ENCODE measurements around the gene DIPK1B. TPM values are rescaled to one million over a fixed set of nuclear protein-coding genes. Genes with fewer than 3 reads are reported as not detected.

Gene DIPK1B
- total RNA-seq, 1 donor from 2014 or later = 2.2 TPM

DNA sequence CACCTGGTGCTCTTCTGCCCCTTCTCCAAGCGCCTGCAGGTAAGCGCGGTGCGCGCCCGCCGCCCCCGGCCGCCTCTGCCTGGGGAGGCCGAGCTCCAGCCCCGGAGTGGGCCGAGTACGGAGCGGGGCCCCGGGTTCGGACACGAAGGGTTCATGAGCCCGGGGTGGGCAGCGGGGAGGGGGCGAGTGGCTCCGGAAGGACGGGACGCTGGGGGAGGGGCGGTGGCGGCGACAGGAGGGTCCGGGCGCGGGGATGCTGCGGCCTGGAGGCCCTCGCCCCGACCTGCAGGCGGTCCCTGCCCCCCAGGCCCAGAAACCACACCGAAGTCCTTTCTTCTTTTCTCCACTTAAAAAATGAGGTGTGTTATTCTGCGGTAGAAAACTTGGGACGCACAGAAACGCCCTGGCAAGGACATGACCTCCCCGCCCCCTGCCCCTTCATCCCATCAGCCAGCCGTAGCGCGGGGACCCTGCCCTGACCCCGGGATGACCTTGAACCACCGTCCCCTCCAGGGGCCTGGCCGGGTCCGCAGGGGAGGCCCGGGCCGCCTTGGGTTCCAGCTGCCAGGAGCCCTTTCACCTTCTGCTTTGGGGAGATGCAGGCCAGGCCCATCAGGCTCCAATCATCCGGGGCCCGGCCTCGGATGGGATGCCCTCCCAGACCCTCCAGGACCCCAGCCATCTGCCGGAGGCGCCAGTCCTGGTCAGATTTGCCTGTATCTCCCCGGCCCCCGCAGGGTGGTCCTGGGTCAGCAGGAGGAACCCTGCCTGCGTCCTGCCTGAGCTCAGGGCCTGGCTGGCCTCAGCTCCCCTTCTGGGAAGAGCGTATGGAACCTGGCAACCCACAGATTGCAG, 545 bp downstream of the DIPK1B start:
- ChIA-PET POLR2A (interaction anchor here (0.5 to 8.2 kb wide), 6 partner anchors 9 to 115 kb away, joined by 3 to 68 read pairs (median 7); no protein-coding TSS in a partner anchor), CTCF (no interaction called here)
- Mint-ChIP-seq H3K36me3 (ENCODE audit: low read depth) (no peaks in the 10 kb centered on the region), H3K4me3 (peak overlapping the region; percentile 46), H3K9me3 (no peaks in the 10 kb centered on the region), H3K27ac (no peak overlapping the region), H3K27me3 (peaks cover 14% of the 10 kb centered on the region), H3K4me1 (peaks cover 27% of the 10 kb centered on the region)
- no peak for ATAC-seq (ENCODE audit: low read depth)
- TF ChIP-seq, protein P1, sequence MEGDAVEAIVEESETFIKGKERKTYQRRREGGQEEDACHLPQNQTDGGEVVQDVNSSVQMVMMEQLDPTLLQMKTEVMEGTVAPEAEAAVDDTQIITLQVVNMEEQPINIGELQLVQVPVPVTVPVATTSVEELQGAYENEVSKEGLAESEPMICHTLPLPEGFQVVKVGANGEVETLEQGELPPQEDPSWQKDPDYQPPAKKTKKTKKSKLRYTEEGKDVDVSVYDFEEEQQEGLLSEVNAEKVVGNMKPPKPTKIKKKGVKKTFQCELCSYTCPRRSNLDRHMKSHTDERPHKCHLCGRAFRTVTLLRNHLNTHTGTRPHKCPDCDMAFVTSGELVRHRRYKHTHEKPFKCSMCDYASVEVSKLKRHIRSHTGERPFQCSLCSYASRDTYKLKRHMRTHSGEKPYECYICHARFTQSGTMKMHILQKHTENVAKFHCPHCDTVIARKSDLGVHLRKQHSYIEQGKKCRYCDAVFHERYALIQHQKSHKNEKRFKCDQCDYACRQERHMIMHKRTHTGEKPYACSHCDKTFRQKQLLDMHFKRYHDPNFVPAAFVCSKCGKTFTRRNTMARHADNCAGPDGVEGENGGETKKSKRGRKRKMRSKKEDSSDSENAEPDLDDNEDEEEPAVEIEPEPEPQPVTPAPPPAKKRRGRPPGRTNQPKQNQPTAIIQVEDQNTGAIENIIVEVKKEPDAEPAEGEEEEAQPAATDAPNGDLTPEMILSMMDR (IDR thresholded peaks at IDR 0.05) = no peak
- DNase-seq = no peak
- intact Hi-C loops (cut with micrococcal nuclease) = loop anchor here (10.0 kb wide), 1 partner anchor 48 kb away; the partner anchor contains the start of gene EGFL7

DNA sequence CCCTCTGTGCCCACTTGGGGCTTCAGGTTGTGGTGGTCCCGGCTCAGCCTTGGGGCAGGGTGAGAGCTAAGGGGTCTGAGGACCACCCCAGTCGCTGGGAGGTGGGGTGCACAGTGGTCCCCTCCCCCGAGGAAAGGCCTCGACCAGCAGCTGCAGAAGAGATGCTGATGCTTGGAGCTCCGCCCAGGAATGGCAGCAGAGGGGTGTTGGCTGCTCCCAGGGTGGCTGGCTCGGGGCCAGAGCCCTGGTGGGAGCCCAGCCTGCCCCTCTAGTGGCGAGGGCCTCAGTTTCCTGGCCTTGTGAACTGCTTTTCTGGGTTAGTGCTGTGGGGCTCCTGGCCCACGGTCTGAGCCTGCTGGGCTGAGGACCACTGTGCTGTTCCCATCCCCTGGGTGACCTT, 1.2 kb downstream of the DIPK1B start:
- H3K4me3 Mint-ChIP-seq = peak overlapping the region; percentile 46
- POLR2A ChIA-PET = interaction anchor here (0.6 to 8.2 kb wide), 6 partner anchors 9 to 104 kb away, joined by 4 to 68 read pairs (median 10); no protein-coding TSS in a partner anchor

GRCh38 chr9:136714096-136714892, 1.9 kb downstream of the DIPK1B start:
- CTCF ChIA-PET = no interaction called here
- Mint-ChIP-seq H3K4me3 (no peak overlapping the region), H3K9me3 (no peaks in the 10 kb centered on the region)

More for the DNA sequence above, 1.2 kb downstream of the DIPK1B start:
- peaks cover 28% of the 10 kb centered on the region for H3K4me1 Mint-ChIP-seq
- no peaks in the 10 kb centered on the region for H3K9me3 Mint-ChIP-seq
- H3K27me3 Mint-ChIP-seq = peaks cover 14% of the 10 kb centered on the region
- H3K27ac Mint-ChIP-seq = no peak overlapping the region
- CTCF ChIA-PET = no interaction called here
- DNase-seq = no peak
- ATAC-seq (ENCODE audit: low read depth) = no peak
- no peaks in the 10 kb centered on the region for H3K36me3 Mint-ChIP-seq (ENCODE audit: low read depth)
- intact Hi-C loops (cut with micrococcal nuclease) = loop anchor here (10.0 kb wide), 1 partner anchor 49 kb away; the partner anchor contains the start of gene EGFL7
- TF ChIP-seq, protein P1 (IDR thresholded peaks at IDR 0.05) = no peak

DNA sequence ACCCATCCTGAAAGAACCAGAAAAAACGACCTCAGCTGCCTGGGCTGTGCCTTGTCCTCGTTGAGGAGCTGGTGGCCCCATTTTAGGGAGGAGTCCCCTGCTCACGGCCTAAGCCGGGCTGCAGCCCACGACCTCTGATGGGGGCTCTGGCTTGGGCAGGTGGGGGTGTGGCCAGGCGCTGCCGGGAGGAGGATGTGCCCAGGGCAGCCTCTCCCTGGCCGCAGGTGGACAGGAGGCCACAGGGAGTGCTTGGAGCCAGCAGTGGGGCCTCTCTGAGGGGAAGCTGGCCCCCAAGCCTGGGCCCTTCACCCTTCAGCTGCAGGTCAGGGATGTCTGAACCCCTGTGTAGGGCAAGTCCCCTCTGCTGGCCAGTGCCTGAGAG, 2.5 kb downstream of the DIPK1B start:
- ChIA-PET CTCF (no interaction called here), POLR2A (interaction anchor here (2.7 to 8.2 kb wide), 2 partner anchors 13 to 27 kb away, joined by 10 to 68 read pairs; no protein-coding TSS in a partner anchor)
- Mint-ChIP-seq H3K9me3 (no peaks in the 10 kb centered on the region), H3K27me3 (peaks cover 14% of the 10 kb centered on the region), H3K4me3 (no peak overlapping the region), H3K36me3 (ENCODE audit: low read depth) (no peaks in the 10 kb centered on the region), H3K4me1 (peaks cover 34% of the 10 kb centered on the region), H3K27ac (no peak overlapping the region)
- DNase-seq (no peak), ATAC-seq (ENCODE audit: low read depth) (no peak)
- TF ChIP-seq, protein P1 (IDR thresholded peaks at IDR 0.05) = no peak
- intact Hi-C loops (cut with micrococcal nuclease) = loop anchor here (10.0 kb wide), 1 partner anchor 50 kb away; the partner anchor contains the start of gene EGFL7

More at GRCh38 chr9:136714096-136714892, 1.9 kb downstream of the DIPK1B start:
- no peak for ATAC-seq (ENCODE audit: low read depth)
- TF ChIP-seq, protein P1 (IDR thresholded peaks at IDR 0.05) = no peak
- POLR2A ChIA-PET = interaction anchor here (0.6 to 8.2 kb wide), 6 partner anchors 8 to 48 kb away, joined by 4 to 68 read pairs (median 10); no protein-coding TSS in a partner anchor
- DNase-seq = no peak
- Mint-ChIP-seq H3K36me3 (ENCODE audit: low read depth) (no peaks in the 10 kb centered on the region), H3K27ac (no peak overlapping the region), H3K27me3 (peaks cover 14% of the 10 kb centered on the region), H3K4me1 (peaks cover 33% of the 10 kb centered on the region)
- intact Hi-C loops (cut with micrococcal nuclease) = loop anchor here (10.0 kb wide), 1 partner anchor 49 kb away; the partner anchor contains the start of gene EGFL7
